Measurements from ENCODE around the gene CFD.
"Not testable (repeated sequence)": the region's sequence is repeated elsewhere in the genome, so short reads cannot be mapped to it uniquely, and the experiment has no call there.

Gene CFD

GRCh38 chr19:827314-827709 is 32.2 kb upstream of the CFD start:
- DNase-seq, result no peak

- DNase-seq, result no peak
Observed at GRCh38 chr19:827710-828321, 31.6 kb upstream of the CFD start, which contains the start of gene AZU1. Gene AZU1, plus strand, starts transcription at chr19:827837. Its CDS starts 10 bp downstream, at chr19:827847.

- DNase-seq, result no peak
Observed at GRCh38 chr19:829129-829758, 30.2 kb upstream of the CFD start.

GRCh38 chr19:831407-832369 is 27.8 kb upstream of the CFD start:
- DNase-seq, result no peak

- DNase-seq, result no peak
Observed at GRCh38 chr19:834216-834615, 25.2 kb upstream of the CFD start.

GRCh38 chr19:835210-835810 is 24.2 kb upstream of the CFD start:
- DNase-seq, result no peak

GRCh38 chr19:840519-841206 is 18.8 kb upstream of the CFD start, which contains the start of gene PRTN3:
Gene PRTN3, plus strand, starts transcription at chr19:840999. Its CDS starts 10 bp downstream, at chr19:841009.
- DNase-seq, result no peak

GRCh38 chr19:842802-843179 is 16.7 kb upstream of the CFD start:
- not testable (repeated sequence) for DNase-seq

GRCh38 chr19:843180-843835 is 16.2 kb upstream of the CFD start:
- peak; percentile 56 for DNase-seq

GRCh38 chr19:843836-844545 is 15.5 kb upstream of the CFD start:
- DNase-seq, result no peak

GRCh38 chr19:844546-844971 is 14.9 kb upstream of the CFD start:
- DNase-seq, result peak; percentile 75

- DNase-seq, result no peak
Observed at GRCh38 chr19:845707-846521, 13.6 kb upstream of the CFD start.

- DNase-seq, result no peak
Observed at GRCh38 chr19:848386-848921, 11.0 kb upstream of the CFD start.

- not testable (repeated sequence) for DNase-seq
Observed at GRCh38 chr19:849195-849594, 10.3 kb upstream of the CFD start.

GRCh38 chr19:850221-850978 is 9.1 kb upstream of the CFD start:
- DNase-seq, result peak; percentile 56

GRCh38 chr19:850979-851335 is 8.5 kb upstream of the CFD start:
- no peak for DNase-seq

- no peak for DNase-seq
Observed at GRCh38 chr19:852136-853013, 7.1 kb upstream of the CFD start, which contains the start of gene ELANE. Gene ELANE, plus strand, starts transcription at chr19:852303. Its CDS starts 26 bp downstream, at chr19:852329.

- no peak for DNase-seq
Observed at GRCh38 chr19:853014-853585, 6.4 kb upstream of the CFD start.
